ENCODE data around the gene SLC20A1.

Gene SLC20A1

GRCh38 chr2:112709703-112710102 is 64.0 kb downstream of the SLC20A1 start:
- no peak for DNase-seq (ENCODE audit: low spot score)

- no peak for DNase-seq (ENCODE audit: low spot score)
These were observed 65.4 kb downstream of the SLC20A1 start for GRCh38 chr2:112710956-112711750.

- no peak for DNase-seq (ENCODE audit: low spot score)
These were observed 66.7 kb downstream of the SLC20A1 start for GRCh38 chr2:112712465-112712864.

GRCh38 chr2:112712903-112713584 is 67.3 kb downstream of the SLC20A1 start:
- no peak for DNase-seq (ENCODE audit: low spot score)

Data from CD4-positive, alpha-beta T cell treated with Interleukin-15 for 4 hours (primary cell).